Trophoblast cell (in vitro differentiated cells and primary cell): Measurements from ENCODE around the gene SAPCD2.

Experiments used
- DNase-seq, 2 donors: peaks; one replicate each; pipeline ENCODE4 v3.0.0-alpha.2; 2016
- H2AFZ ChIP-seq: 2 replicates; pipeline ENCODE4 v1.6.1; 2013; ENCODE audit warnings: low read length, moderate library complexity, mild to moderate bottlenecking; ENCODE audit not compliant: insufficient read depth, poor library complexity
- H2AK5ac ChIP-seq: 2 replicates; pipeline ENCODE4 v1.6.1; 2013; ENCODE audit warnings: mild to moderate bottlenecking, low read length
- H2BK120ac ChIP-seq: 2 replicates; pipeline ENCODE4 v1.6.1; 2013; ENCODE audit warnings: low read length, mild to moderate bottlenecking, moderate library complexity; ENCODE audit not compliant: insufficient read depth, poor library complexity
- H2BK12ac ChIP-seq: 2 replicates; pipeline ENCODE4 v1.6.1; 2013; ENCODE audit warnings: mild to moderate bottlenecking, low read length, moderate library complexity
- H2BK5ac ChIP-seq: 2 replicates; pipeline ENCODE4 v1.6.1; 2013; ENCODE audit warnings: low read length, low read depth, moderate library complexity, mild to moderate bottlenecking; ENCODE audit not compliant: poor library complexity
- H3K14ac ChIP-seq: 2 replicates; pipeline ENCODE4 v1.6.1; 2013; ENCODE audit warnings: mild to moderate bottlenecking, low read length
- H3K18ac ChIP-seq: 2 replicates; pipeline ENCODE4 v1.6.1; 2013; ENCODE audit warnings: mild to moderate bottlenecking, low read length
- H3K23ac ChIP-seq: 2 replicates; pipeline ENCODE4 v1.6.1; 2013; ENCODE audit warnings: low read length
- H3K27ac ChIP-seq: 2 replicates; pipeline ENCODE4 v1.5.1; 2013; ENCODE audit warnings: low read depth, mild to moderate bottlenecking, inconsistent platforms, low read length, moderate library complexity
- H3K27me3 ChIP-seq: 2 replicates; pipeline ENCODE4 v1.6.1; 2013; ENCODE audit warnings: inconsistent platforms, mild to moderate bottlenecking, low read length, moderate library complexity; ENCODE audit not compliant: insufficient read depth
- H3K36me3 ChIP-seq, 2 experiments: 1 replicate in 1 of 2; 2 replicates in 1 of 2; pipeline ENCODE4 v1.6.1; 2013; ENCODE audit warnings: low read length in 2 of 2, mild to moderate bottlenecking in 2 of 2, moderate library complexity in 1 of 2; ENCODE audit not compliant: insufficient read depth in 2 of 2, control insufficient read depth in 1 of 2
- H3K4ac ChIP-seq: 2 replicates; pipeline ENCODE4 v1.6.1; 2013; ENCODE audit warnings: low read depth, mild to moderate bottlenecking, low read length, moderate library complexity
- H3K4me1 ChIP-seq, 2 experiments: 1 replicate in 1 of 2; 2 replicates in 1 of 2; pipeline ENCODE4 v1.6.1; 2013; ENCODE audit warnings: low read length in 2 of 2, mild to moderate bottlenecking in 2 of 2, moderate library complexity in 1 of 2; ENCODE audit not compliant: insufficient read depth in 2 of 2, control insufficient read depth in 1 of 2
- H3K4me2 ChIP-seq: 2 replicates; pipeline ENCODE4 v1.6.1; 2013; ENCODE audit warnings: inconsistent platforms, mild to moderate bottlenecking, low read length, moderate library complexity
- H3K4me3 ChIP-seq: 2 replicates; pipeline ENCODE4 v1.5.1; 2013; ENCODE audit warnings: mild to moderate bottlenecking, low read depth, low read length, inconsistent platforms
- H3K79me1 ChIP-seq: one replicate; pipeline ENCODE4 v1.6.1; 2013; ENCODE audit warnings: low read length
- H3K79me2 ChIP-seq: 2 replicates; pipeline ENCODE4 v1.6.1; 2013; ENCODE audit warnings: low read length, mild to moderate bottlenecking; ENCODE audit not compliant: control insufficient read depth, insufficient read depth, poor library complexity
- H3K9ac ChIP-seq: 2 replicates; pipeline ENCODE4 v1.6.1; 2013; ENCODE audit warnings: mild to moderate bottlenecking, low read length
- H3K9me3 ChIP-seq: 2 replicates; pipeline ENCODE4 v1.6.1; 2013; ENCODE audit warnings: low read depth, mild to moderate bottlenecking, control low read depth, inconsistent platforms, low read length; ENCODE audit not compliant: insufficient read depth
- H4K12ac ChIP-seq: 2 replicates; pipeline ENCODE4 v1.6.1; 2013; ENCODE audit warnings: low read depth, mild to moderate bottlenecking, low read length, moderate library complexity
- H4K8ac ChIP-seq: 2 replicates; pipeline ENCODE4 v1.6.1; 2013; ENCODE audit warnings: low read depth, mild to moderate bottlenecking, low read length, moderate library complexity
- H4K91ac ChIP-seq: one replicate; pipeline ENCODE4 v1.6.1; 2013; ENCODE audit warnings: low read depth, mild to moderate bottlenecking, low read length, moderate library complexity
- WGBS: extraction: QIAGEN DNeasy Blood & Tissue Kit; methylation state at CpG from one replicate; pipeline ENCODE4 v1.1.7; 2013; ENCODE audit warnings: missing lambda C conversion rate; ENCODE audit not compliant: insufficient read length, insufficient coverage; ENCODE audit errors: extremely low coverage; 5-methylcytosine and 5-hydroxymethylcytosine counted together

SAPCD2 gene

DNA sequence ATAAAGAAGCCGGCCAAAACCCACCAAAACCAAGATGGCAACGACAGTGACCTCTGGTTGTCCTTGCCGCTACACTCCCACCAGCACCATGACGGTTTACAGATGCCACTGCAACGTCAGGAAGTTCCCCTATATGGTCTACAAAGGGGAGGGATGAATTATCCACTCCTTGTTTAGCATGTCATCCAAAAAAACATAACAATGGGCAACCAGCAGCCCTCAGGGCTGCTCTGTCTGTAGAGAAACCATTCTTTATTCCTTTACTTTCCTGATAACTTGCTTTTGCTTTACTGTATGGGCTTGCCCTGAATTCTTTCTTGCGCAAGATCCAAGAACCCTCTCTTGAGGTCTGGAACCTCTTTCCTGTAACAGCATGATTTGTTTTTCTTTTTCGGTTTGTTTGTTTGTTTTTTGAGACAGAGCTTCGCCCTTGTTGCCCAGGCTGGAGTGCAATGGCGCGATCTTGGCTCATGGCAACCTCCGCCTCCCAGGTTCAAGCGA is 5.0 kb upstream of the SAPCD2 start:
- Histone ChIP-seq H4K8ac (no peak overlapping the region), H4K12ac (no peak overlapping the region), H3K4me1 (peaks cover 16 to 17% of the 10 kb centered on the region in 2 experiments), H3K36me3 (peaks cover 0 to 2% of the 10 kb centered on the region in 2 experiments), H3K4me3 (no peak overlapping the region), H3K9me3 (peaks cover 6% of the 10 kb centered on the region), H4K91ac (no peak overlapping the region), H3K18ac (no peak overlapping the region), H3K14ac (no peak overlapping the region), H3K79me2 (no peaks in the 10 kb centered on the region), H3K4ac (no peak overlapping the region), H2AFZ (no peak overlapping the region), H2BK120ac (no peak overlapping the region), H3K27me3 (peaks cover 22% of the 10 kb centered on the region), H2BK12ac (no peak overlapping the region), H3K4me2 (no peak overlapping the region), H3K79me1 (peaks cover 3% of the 10 kb centered on the region), H2BK5ac (no peak overlapping the region), H3K9ac (no peak overlapping the region), H3K23ac (no peak overlapping the region), H2AK5ac (no peak overlapping the region), H3K27ac (no peak overlapping the region)
- WGBS, result no CpG with 5 or more reads among the region's 12 CpGs
- DNase-seq, result no peak

DNA sequence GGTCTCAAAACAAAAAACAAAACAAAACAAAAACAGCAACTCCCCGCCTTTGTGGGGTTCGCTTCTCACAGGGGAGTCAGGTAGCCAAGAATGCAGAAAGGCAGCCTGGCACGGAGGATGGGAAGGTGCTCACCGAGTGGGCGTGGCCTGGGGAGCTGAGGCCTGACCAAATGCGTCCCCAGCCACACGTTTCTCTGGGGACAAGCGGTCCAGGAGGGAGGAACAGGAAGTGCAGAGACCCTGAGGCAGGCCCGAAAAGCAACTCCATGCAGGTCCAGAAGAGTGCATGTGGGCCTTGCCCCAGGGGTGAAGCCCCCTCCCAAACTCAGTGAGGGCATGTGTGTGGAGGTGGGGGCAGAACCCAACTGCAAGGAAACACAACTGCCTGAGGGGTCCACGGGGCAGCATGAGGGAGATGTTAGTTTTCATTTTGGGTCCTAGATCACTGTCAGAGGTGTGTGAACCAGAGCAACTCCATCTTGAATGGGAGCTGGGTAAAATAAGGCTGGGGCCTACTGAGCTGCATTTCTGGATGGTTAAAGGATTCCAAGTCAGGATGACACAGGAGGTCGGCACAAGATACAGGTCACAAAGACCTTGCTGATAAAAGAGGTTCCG is 4.4 kb upstream of the SAPCD2 start:
- H2BK120ac ChIP-seq, result no peak overlapping the region
- no peak overlapping the region for H3K14ac ChIP-seq
- peaks cover 22% of the 10 kb centered on the region for H3K27me3 ChIP-seq
- no peak overlapping the region for H2BK12ac ChIP-seq
- no peak overlapping the region for H3K9ac ChIP-seq
- peaks cover 5% of the 10 kb centered on the region for H3K79me1 ChIP-seq
- H3K4ac ChIP-seq, result no peak overlapping the region
- H3K79me2 ChIP-seq, result no peaks in the 10 kb centered on the region
- no peak overlapping the region for H3K4me2 ChIP-seq
- no peak overlapping the region for H4K8ac ChIP-seq
- H3K4me1 ChIP-seq, result peaks cover 17 to 21% of the 10 kb centered on the region in 2 experiments
- no peak overlapping the region for H4K12ac ChIP-seq
- H3K27ac ChIP-seq, result no peak overlapping the region
- peaks cover 0 to 2% of the 10 kb centered on the region in 2 experiments for H3K36me3 ChIP-seq
- no peak overlapping the region for H3K23ac ChIP-seq
- no peak overlapping the region for H4K91ac ChIP-seq
- H3K4me3 ChIP-seq, result no peak overlapping the region
- no peak overlapping the region for H2BK5ac ChIP-seq
- H3K9me3 ChIP-seq, result peaks cover 6% of the 10 kb centered on the region
- no CpG with 5 or more reads among the region's 12 CpGs for WGBS
- H2AFZ ChIP-seq, result no peak overlapping the region
- H2AK5ac ChIP-seq, result no peak overlapping the region
- no peak for DNase-seq
- no peak overlapping the region for H3K18ac ChIP-seq

DNA sequence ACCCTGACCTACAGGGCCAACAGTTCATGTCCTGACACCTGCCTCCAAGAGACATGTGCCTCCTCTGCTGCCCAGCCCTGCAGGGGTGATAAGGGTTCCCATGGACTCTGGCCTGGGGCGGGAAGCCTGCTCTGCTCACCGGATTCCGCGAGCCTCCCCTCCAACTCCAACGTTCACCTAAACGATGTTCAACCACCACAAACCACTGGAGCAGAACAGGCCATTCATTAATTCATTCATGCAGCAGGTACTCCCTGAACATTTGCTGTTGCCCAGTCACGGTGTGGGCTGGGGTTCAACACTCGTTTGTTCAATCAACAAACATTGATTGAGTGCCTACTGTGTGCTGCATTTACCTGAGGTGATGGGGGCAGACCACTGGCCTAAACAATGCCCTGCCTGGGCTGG is 3.6 kb upstream of the SAPCD2 start:
- no peak for DNase-seq
- H4K12ac ChIP-seq, result no peak overlapping the region
- H3K27ac ChIP-seq, result no peak overlapping the region
- H3K27me3 ChIP-seq, result peaks cover 22% of the 10 kb centered on the region
- no peak overlapping the region for H2AFZ ChIP-seq
- no peak overlapping the region for H3K4me2 ChIP-seq
- H3K4me3 ChIP-seq, result no peak overlapping the region
- no peak overlapping the region for H2BK5ac ChIP-seq
- no peak overlapping the region for H2BK12ac ChIP-seq
- no peaks in the 10 kb centered on the region for H3K36me3 ChIP-seq
- H3K9ac ChIP-seq, result no peak overlapping the region
- peaks cover 5% of the 10 kb centered on the region for H3K79me1 ChIP-seq
- H3K23ac ChIP-seq, result no peak overlapping the region
- no peak overlapping the region for H4K8ac ChIP-seq
- no peak overlapping the region for H3K18ac ChIP-seq
- H3K14ac ChIP-seq, result no peak overlapping the region
- H2BK120ac ChIP-seq, result no peak overlapping the region
- peaks cover 6% of the 10 kb centered on the region for H3K9me3 ChIP-seq
- no peaks in the 10 kb centered on the region for H3K79me2 ChIP-seq
- no peak overlapping the region for H3K4ac ChIP-seq
- H4K91ac ChIP-seq, result no peak overlapping the region
- H2AK5ac ChIP-seq, result no peak overlapping the region
- WGBS, result no CpG with 5 or more reads among the region's 8 CpGs
- peaks cover 23 to 26% of the 10 kb centered on the region in 2 experiments for H3K4me1 ChIP-seq

DNA sequence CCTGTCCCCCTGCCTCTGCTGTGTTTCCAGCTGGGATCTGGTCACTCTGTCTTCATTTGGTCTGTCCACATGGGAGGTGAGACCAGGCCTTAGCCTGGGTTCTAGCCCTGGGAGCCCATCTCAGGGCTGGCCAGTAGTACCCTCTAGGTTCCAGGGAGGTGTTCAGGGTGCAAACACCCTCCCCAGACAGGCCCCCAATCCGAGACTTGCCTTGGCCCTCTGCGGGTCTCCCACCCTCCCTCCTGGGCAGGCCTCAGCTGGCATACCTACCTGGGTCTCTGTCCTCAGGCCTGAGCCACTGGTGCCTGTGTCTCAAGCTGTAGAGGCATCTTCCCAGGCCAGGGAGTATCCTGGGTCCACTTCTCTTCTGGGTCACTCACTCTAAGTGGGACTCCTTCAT is 925 bp upstream of the SAPCD2 start:
- Histone ChIP-seq H2AK5ac (no peak overlapping the region), H4K91ac (peak overlapping the region; percentile 7), H3K4me1 (peaks cover 10 to 18% of the 10 kb centered on the region in 2 experiments), H3K79me2 (no peaks in the 10 kb centered on the region), H3K14ac (no peak overlapping the region), H3K4me3 (no peak overlapping the region), H3K23ac (no peak overlapping the region), H3K9me3 (no peaks in the 10 kb centered on the region), H3K4ac (no peak overlapping the region), H3K27me3 (no peaks in the 10 kb centered on the region), H2BK12ac (peak overlapping the region; percentile 14), H2BK120ac (no peak overlapping the region), H2BK5ac (no peak overlapping the region), H3K27ac (no peak overlapping the region), H3K18ac (no peak overlapping the region), H3K9ac (no peak overlapping the region), H3K4me2 (no peak overlapping the region), H2AFZ (no peak overlapping the region), H4K12ac (no peak overlapping the region), H4K8ac (peak overlapping the region; percentile 57), H3K36me3 (no peaks in the 10 kb centered on the region), H3K79me1 (peaks cover 2% of the 10 kb centered on the region)
- DNase-seq, result no peak
- no CpG with 5 or more reads among the region's 2 CpGs for WGBS
